DMS114 treated with DMSO at 0.1 percent for 48 hours (cell line): ENCODE measurements around the gene VPS4A.

Experiments used
- DNase-seq: peaks from one replicate; lab custom pipeline; 2025; ENCODE audit not compliant: unreplicated experiment; lab: John Stamatoyannopoulos, UW

VPS4A gene

DNA sequence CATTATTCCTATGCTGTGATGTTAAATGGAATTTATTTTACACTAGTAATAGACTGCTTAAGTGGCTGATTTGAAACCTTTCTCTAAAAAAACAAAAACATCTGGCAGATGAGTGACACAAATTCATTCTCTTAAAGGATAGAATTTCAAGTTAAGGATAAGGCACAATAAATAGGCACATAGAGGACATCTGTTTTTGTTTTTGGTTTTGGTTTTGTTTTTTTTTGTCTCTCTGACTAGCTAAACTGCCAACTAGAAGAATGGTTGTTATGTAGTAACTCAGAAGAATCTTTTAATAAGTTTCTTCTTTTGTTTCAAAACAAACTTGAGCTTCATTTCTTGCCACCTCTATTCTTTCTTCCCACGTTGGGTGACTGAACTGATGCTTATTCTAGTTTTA is 5.1 kb upstream of the VPS4A start:
- no peak for DNase-seq

DNA sequence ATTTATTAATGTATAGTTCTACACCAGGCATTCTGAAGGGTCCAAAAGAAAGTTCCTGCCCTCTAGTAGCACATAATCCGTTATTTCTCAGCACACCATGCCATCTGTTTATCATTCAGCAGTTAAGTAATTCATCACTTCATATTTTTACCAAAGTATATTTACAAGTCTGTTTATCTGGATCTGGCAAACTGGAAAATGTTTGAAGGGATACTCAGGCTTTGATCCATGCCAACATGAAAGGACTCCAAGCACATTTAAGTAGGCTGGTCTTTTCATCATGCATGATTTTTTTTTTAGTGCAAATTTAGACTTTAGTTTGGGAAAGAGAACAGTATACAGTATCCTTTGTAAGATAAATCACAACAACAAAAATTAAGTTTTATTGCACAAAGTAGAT is 4.1 kb upstream of the VPS4A start:
- no peak for DNase-seq

DNA sequence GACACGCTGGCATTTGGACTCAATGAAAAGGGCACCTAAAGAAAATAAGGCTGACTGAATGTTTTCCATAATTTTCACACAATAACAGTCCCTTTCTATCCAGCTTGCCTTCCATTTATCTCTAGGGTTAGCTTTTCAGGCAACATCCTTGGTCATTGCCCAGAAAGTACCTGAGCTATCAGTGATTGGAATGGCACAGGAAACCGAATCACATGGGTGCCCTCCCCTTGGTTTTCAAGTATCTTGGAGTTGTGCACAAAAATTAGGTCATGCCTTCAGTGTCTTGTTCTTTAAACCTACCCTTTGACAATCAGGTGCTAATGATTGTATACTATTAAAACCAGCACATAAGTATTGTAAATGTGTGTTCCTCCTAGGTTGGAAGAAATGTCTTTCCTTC is 3.3 kb upstream of the VPS4A start:
- DNase-seq, result no peak

DNA sequence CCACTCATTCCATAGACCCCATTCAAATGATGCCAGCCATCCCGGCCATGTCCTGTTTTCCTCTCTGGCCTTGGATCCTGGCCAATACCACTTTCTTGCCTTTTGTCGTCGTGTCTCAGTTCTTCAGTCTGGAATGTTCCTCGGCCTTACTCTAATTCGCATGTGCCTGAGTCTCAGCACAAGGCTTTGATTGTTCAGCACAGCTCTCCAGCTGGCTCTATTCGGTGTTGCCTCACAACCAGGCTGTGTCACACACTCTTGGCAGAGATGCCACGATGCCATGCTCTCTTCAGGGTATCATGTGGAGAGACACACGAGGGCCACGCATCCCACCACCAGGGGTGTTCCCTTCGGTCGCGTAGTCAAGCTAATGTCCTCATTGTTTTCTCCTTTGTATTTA is 1.8 kb upstream of the VPS4A start:
- no peak for DNase-seq

DNA sequence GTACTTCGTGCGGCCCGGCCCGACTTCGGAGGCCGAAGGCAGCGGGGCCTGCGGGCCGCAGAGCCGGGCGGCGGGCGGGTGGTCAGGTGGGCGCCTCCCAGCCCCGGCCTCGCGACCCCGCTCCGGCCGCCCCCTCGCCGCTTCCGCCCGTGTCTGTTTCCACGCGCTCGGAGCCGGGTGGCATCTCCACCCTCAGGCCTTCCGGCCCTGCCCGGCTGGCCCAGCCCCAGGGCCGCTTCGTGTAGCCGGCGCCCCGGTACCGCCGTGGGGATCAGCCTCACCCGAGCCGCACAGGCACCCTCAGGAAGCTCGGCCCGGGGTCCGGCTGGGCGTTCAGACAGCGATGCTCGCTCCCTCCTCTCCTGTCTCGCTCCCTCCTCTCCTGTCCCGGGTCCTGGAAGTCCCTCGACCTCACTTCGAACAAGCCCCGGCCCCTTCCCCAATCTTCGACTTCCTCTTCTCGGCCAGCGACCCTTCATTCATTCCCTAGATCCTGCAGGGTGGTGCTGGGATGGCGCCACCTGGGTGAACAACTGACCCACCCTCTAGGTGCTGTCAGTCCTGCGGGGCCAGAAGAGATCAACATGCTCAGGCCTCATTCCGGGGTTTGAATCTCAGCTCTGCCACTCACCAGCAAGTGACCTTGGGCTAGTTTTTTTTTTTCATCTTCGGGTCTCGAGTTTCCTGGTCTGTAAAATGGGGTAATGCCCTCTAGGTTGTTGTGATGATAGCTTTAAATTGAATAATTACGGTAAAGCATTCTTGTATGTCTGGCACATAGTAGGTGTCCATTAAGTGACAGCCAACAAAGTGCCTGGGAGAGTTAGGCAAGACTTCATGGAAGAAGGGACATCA is 610 bp downstream of the VPS4A start:
- no peak for DNase-seq

DNA sequence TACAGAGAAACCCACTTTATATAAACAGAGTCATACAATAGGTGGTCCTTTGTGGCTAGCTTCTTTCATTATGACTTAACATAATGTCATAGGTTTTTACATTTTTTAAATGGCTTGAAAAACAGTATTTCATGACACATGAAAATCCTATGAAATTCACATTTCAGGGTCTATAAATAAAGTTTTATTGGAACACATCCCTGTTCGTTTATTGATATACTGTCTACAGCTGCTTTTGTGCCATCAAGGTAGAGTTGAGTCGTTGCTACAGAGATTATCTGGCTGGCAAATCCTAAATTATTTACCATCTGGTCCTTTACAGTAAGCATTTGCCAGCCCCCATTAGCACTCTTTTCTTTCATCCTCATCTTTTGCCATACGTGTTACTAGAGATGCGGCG is 2.3 kb downstream of the VPS4A start:
- DNase-seq, result no peak

DNA sequence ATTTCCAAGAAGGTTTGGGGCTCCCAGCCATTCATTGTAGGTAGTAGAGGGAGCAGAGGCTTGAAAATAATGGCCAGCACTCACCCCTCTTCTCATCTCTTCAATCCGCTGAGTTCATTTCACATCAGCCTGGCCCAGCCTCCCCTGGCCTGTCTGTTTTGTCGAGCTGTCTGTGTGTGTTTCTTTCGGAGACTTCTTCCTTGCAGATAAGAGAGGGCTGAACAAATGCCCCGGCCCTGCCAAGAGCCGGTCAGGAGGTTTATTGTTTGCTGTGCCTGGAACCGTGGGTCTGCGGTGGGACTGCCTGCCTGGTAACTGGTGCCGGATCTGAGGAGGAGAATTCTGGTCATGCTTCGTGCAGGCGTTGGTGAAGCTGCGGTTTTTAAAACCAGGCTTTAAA is 3.4 kb downstream of the VPS4A start:
- no peak for DNase-seq

DNA sequence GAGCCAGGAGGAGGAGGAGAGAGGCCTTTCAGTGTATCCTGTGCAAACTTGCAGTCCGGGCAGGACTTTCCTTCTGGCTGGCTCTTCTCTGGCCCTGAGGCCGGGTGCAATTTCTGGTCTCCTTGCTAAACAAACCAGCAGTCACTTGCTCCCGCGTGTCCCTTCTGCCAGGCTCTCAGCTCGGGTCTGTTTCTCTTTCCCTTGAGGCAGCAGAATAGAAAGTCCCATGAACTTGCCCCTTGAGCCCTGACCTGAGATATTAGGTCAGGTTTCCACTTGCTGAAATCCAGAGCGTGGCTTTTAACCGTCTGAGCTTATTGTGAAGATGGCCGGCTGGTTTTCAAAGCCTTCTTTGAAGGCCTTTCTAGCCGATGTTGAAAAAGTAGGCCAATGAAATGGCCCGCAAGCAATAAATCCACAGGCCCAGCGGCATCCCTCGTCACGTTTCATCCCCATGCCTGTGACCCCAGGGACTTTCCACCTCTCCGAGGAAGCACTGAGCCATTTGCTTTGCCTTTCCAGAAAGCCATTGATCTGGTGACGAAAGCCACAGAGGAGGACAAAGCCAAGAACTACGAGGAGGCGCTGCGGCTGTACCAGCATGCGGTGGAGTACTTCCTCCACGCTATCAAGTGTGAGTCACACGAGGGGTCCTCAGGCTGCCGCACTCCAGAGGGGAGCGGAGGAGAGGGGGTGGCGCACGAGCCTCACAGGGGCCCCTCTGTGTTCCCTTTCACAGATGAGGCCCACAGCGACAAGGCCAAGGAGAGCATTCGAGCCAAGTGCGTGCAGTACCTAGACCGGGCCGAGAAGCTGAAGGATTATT is 4.5 kb downstream of the VPS4A start:
- no peak for DNase-seq

DNA sequence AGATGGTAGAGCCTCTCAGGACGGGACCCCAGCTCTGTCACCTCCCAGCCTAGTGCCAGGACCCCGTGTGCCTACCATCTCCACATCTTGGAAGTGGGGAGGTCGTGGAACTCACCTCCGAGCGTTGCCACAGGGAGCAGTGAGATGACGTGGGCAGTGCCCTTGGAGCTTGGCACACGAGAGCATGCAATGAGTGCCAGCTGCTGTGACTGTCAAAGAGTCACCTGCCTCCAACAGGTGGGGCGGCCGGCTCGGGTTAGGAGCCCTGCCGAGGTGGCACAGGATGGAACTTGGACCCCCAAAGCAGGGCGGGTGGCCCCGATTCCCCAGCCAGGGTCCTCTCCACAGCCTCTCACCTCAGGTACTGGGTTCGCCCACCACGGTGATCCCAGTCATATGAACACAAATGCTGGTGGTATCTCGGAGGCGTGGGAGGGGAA is 5.5 kb downstream of the VPS4A start:
- DNase-seq, result no peak

DNA sequence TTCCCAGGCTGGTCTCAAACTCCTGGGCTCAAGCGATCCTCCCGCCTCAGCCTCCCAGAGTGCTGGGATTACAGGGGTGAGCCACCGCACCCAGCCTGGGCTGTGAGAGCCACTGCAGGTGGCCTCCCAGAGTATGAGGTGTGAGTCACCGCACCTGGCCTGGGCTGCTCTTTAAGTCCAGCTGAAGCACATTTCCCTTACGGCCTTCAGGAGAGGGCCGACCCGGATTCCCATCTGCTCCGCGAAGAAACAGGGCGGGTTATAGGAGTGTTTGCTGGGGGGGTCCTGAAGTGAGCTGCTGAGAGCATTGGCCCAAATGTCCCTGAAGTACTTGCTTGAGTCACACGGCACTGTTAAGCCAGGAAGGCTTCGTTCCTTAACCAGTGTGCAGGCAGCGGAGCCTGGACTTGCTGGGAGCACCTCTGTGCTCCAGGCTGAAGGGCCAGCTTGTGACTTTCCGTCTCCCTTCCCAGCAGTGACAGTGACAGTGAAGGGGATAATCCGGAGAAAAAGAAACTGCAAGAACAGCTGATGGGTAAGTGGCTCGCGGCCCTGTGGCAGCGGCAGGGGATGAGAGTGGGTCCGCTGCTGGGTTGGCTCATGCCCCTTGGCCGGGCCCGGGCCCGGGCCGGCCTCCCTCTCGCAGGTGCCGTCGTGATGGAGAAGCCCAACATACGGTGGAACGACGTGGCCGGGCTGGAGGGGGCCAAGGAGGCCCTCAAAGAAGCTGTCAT is 7.2 kb downstream of the VPS4A start:
- DNase-seq, result no peak

DNA sequence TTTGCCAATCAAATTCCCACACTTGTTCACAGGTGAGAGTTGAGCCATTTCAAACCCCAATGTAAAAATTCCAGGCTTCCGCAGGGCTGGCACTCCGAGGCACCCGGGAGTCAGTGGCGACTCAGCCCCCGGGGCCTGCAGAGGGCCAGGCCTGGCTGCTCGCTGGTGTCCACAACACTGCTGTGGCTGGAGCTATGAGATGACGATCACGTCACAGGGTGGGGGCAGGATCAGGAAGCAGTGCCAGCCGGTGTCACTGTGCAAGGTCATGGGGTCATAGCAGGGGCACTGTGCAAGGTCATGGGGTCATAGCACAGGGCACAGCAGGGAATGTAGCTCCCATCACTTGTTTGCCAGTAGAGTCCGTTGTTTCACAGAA is 7.8 kb downstream of the VPS4A start:
- DNase-seq, result no peak

DNA sequence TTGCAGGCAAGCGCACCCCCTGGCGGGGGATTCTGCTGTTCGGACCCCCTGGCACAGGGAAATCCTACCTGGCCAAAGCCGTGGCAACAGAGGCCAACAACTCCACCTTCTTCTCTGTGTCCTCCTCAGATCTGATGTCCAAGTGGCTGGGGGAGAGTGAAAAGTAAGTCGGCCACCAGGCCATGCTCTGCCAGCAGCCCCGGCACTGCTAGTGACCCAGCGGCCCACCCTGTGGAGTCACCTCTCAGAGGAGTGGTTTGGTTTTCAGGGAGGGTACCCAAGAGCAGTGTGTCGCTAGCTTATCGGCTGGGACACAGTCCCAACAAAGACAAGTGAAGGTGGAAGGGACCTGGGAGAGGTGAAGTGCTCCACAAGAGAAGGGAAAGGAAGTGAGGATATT is 8.2 kb downstream of the VPS4A start:
- DNase-seq, result no peak

DNA sequence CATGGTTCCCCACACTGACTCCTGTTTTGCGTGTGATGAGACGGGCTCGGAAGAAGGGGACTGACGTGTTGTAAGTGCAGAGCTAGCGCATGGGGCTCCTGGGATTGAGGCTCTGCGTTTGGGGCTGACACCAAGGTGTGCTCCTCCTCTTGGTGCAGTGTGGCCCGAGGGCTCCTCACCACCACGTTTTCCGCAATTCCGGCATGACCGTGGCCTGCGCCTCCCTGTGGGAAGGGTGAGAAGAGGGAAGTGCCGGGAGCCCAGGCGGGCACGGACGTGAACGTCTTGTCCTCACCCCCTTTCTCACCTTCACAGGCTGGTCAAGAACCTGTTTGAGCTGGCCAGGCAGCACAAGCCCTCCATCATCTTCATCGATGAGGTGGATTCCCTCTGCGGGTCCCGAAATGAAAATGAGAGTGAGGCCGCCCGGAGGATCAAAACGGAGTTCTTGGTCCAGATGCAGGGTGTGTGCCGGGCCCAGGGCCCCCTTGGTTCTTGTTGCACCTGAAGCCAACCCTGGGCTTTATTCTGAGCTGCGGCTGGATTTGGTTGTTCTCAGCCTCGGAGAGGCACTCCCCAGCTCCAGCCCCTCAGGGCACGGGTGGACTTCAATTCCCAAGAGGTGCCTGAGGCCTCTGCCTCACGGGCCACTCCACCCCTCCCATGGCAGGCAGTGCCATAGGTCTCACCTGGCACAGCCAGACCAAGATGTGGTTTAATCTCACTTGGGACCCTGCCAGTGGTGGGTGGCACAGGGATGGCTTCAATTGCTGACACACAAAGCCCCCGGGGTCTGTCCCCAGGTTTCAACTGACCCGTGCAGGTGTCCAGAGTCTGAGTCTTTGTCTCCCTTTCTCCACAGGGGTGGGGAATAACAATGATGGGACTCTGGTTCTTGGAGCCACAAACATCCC is 8.9 kb downstream of the VPS4A start:
- DNase-seq, result no peak

DNA sequence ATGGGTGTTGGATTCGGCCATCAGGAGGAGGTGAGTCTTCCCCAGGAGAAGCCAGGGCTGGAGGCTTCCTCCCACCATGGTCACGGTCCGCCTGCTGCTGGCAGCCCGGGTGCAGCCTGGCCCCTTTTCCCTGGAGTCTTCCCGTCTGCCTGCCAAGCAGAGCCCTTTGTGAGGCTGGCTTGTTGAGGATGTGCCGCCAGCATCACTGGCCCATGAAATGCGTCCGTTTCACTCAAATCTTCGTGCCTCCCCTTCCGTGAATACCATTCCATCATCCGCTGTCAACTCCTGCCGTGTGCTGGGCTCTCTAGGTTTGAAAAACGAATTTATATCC is 9.6 kb downstream of the VPS4A start:
- DNase-seq, result no peak

DNA sequence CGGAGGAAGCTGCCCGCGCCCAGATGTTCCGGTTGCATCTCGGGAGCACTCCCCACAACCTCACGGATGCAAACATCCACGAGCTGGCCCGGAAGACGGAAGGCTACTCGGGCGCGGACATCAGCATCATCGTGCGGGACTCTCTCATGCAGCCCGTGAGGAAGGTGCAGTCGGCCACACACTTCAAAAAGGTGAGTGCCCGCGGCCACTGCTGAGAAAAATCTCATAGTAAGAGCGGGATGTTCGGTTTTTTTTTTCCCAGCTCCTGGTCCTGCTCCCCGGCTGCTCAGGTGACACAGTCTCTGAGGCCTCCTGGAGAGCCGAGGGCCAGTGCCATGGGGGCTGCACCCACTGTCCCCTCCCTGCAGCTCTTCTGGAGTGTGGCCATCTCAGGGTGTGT is 9.9 kb downstream of the VPS4A start:
- no peak for DNase-seq

DNA sequence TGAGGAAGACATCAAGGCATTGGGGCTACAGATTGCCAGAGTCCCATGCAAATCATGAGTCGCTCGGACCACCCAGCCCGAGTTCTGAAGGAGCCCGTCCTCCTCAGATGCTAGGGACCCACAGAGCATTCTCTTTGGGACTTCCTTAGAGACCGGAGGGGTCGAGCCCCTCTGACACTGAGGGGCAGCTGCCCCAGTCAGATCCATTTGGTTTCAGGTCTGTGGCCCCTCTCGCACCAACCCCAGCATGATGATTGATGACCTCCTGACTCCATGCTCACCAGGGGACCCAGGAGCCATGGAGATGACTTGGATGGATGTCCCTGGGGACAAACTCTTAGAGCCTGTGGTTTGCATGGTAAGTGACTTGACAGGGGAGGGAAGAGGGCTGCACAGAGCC is 11.2 kb downstream of the VPS4A start:
- DNase-seq, result no peak

DNA sequence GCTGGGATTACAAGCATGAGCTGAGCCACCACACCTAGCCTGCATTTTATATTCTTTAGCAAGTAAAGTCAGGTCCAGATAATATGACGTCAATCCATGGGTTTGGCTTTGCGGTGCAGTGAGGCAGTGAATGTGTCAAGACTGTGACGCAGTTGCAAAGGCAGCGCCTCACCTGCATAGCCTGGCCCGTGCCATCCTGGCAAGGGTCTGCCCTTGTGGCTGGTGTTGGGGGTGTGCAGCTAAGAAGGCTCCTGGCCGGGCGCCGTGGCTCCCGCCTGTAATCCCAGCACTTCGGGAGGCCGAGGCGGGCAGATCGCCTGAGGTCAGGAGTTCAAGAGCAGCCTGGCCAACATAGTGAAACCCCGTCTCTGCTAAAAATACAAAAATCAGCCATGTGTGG is 12.3 kb downstream of the VPS4A start:
- DNase-seq, result no peak

DNA sequence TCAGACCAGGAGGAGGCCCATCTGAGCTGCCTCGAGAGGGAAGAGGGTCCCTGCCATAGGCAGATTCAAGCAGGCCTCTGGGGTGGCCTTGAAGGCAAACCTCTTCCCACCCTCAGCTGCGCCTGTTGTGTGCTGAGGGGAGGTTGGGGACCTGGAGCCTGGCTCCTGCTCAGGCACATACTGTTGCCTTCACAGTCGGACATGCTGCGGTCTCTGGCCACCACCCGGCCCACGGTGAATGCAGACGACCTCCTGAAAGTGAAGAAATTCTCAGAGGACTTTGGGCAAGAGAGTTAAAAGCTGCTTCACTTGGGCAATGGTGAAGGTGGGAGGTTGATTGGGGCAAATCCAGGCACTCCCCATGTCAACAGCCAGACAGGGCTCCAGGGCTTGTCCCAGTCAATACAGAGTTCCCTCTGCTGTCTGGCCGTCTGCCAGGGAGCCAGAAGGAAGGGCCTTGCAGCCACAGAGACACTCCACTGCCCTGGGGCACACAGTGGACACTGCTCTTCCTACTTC is 12.9 kb downstream of the VPS4A start:
- no peak for DNase-seq

DNA sequence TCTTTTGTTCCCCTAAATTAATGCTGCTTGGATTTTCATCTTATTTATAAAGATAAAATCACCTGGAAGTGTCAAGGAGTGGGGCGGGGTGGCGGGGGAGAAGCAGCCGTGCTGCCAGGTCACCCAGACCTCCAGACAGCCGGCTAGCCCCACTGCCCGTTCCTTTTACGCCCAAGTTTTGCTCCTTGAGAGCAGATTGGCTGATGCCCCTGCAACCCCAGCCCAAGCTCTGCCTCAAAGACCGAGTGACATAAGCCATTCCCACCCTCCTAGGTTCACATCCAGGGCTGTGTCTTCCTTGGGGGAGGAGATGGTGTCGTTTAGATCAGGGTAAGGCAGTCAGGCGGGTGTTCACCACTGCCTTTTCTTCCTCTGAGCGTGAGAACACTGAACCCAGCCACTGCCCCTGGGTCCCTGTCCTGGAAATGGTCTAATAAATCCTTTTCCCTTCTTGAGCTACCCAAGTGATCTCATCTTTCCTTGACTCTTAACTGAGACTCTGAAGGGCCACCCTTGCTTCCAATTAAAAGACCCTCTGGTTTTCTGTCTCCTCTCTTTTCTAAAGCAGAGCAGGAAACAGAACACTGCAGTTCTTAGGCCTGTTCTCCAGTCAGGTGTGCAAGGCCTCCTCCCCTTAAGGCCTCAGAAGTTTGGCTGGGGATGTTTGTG is 13.6 kb downstream of the VPS4A start:
- no peak for DNase-seq

DNA sequence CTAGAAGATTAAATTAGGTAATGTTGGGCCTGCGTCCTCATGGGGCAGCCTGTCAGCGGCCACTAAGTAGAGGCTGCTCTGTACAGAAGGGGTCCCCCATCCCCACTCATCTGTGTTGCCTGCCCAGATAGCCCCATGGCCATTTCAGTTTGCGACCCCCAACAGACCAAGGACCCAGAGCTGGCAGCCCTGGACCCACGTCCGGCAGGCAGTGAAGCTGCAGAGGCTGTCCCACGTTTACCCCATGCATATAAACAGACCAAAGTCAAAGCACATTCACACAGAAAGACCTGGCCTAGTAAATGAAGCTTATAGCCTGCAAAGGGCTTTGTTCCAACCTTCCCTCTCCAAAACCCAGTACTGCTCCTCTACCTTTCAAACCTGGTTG is 14.6 kb downstream of the VPS4A start:
- DNase-seq, result no peak
